Mucosa of descending colon (tissue), 3 donors: ENCODE data around the gene ARHGAP6. TPM values are rescaled to one million over a fixed set of nuclear protein-coding genes. Genes with fewer than 3 reads are reported as not detected.

Source experiments
- ATAC-seq: fragments of 200-7000 bp; cut with Tn5 transposase; one replicate; pipeline ENCODE4 v1.9.1; 2020; ENCODE audit warnings: mild to moderate bottlenecking, moderate library complexity
- DNase-seq, 3 donors: peaks; one replicate each; pipeline ENCODE4 v3.0.0-alpha.2; 2020
- H3K36me3 ChIP-seq: fragments of 200-600 bp; one replicate; pipeline ENCODE4 v1.8.0; 2021; ENCODE audit warnings: low read depth, mild to moderate bottlenecking
- H3K4me1 ChIP-seq: fragments of 200-600 bp; one replicate; pipeline ENCODE4 v1.8.0; 2021; ENCODE audit warnings: low read depth, mild to moderate bottlenecking
- H3K4me3 ChIP-seq: fragments of 200-600 bp; one replicate; pipeline ENCODE4 v1.8.0; 2021; ENCODE audit warnings: mild to moderate bottlenecking
- H3K9me3 ChIP-seq: fragments of 200-600 bp; one replicate; pipeline ENCODE4 v1.8.0; 2021; ENCODE audit warnings: mild to moderate bottlenecking
- intact Hi-C, 2 donors: fragments of 100-400 bp; cut with DNase I in 1 of 2; cut with micrococcal nuclease in 1 of 2; formaldehyde crosslinking; loops; one replicate each; pipeline versions ENCODE4 v1.11.0 to v1.11.1; 2022; cut with DNase I, micrococcal nuclease
- total RNA-seq, 3 donors: library from RNA; stranded (reverse); fragmentation: NEBNext Ultra II Directional in 2 of 3; extraction: Animal tissue kit (Norgen Biotek cat#: 25700) in 2 of 3; gene quantifications; one replicate each; pipeline versions ENCODE4 v1.2.1 to v1.2.4, GENCODE V29; 2021 to 2023
- TF ChIP-seq, protein P1 (sequence below): fragments of 200-600 bp; IDR thresholded peaks from one replicate; pipeline ENCODE4 v1.8.0; 2022; ENCODE audit warnings: antibody characterized with exemption, mild to moderate bottlenecking
- donor health status: DM: no; HTN: no; CAD: no; lungs with moderate emphysema.
- donor health status: DM: no; HTN: no; CAD: no.
- donor health status: DM: no; HTN: yes; CAD: no.

ARHGAP6 gene
- total RNA-seq, 3 donors from 2014 or later = 2.2 to 41.5 (median 4.4) TPM

- no peaks in the 10 kb centered on the region for H3K36me3 ChIP-seq
- DNase-seq = no peak
- H3K4me1 ChIP-seq = no peaks in the 10 kb centered on the region
- ATAC-seq = no peak
- no peak overlapping the region for H3K4me3 ChIP-seq
- no peaks in the 10 kb centered on the region for H3K9me3 ChIP-seq
- TF ChIP-seq, protein P1, sequence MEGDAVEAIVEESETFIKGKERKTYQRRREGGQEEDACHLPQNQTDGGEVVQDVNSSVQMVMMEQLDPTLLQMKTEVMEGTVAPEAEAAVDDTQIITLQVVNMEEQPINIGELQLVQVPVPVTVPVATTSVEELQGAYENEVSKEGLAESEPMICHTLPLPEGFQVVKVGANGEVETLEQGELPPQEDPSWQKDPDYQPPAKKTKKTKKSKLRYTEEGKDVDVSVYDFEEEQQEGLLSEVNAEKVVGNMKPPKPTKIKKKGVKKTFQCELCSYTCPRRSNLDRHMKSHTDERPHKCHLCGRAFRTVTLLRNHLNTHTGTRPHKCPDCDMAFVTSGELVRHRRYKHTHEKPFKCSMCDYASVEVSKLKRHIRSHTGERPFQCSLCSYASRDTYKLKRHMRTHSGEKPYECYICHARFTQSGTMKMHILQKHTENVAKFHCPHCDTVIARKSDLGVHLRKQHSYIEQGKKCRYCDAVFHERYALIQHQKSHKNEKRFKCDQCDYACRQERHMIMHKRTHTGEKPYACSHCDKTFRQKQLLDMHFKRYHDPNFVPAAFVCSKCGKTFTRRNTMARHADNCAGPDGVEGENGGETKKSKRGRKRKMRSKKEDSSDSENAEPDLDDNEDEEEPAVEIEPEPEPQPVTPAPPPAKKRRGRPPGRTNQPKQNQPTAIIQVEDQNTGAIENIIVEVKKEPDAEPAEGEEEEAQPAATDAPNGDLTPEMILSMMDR = no peak
- intact Hi-C loops = no loop called here
Observed at GRCh38 chrX:11478911-11479310, 186.8 kb downstream of the ARHGAP6 start.

DNA sequence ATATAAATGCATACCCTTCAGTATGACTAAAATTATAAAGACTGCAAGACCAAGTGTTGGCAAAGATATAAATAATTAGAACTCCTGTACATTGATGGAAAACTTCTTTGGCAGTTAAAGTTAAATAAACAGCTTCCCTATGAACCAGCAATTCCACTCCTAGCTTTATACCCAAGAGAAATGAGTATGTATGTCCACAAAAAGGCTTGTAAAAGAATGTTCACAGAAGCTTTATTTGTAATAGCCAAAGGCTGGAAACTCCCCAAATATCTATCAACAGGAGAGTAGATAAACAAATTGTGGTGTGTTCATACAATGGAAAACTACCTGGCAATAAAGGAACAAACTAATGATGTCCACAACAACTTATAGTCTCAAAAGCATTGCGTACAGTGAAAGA, 187.7 kb downstream of the ARHGAP6 start:
- Histone ChIP-seq H3K4me1 (no peaks in the 10 kb centered on the region), H3K9me3 (no peaks in the 10 kb centered on the region), H3K4me3 (no peak overlapping the region), H3K36me3 (no peaks in the 10 kb centered on the region)
- intact Hi-C loops = no loop called here
- no peak for ATAC-seq
- TF ChIP-seq, protein P1 = no peak
- DNase-seq = no peak

- no peaks in the 10 kb centered on the region for H3K36me3 ChIP-seq
- TF ChIP-seq, protein P1 = no peak
Observed at GRCh38 chrX:11474576-11474975, 191.1 kb downstream of the ARHGAP6 start.

DNA sequence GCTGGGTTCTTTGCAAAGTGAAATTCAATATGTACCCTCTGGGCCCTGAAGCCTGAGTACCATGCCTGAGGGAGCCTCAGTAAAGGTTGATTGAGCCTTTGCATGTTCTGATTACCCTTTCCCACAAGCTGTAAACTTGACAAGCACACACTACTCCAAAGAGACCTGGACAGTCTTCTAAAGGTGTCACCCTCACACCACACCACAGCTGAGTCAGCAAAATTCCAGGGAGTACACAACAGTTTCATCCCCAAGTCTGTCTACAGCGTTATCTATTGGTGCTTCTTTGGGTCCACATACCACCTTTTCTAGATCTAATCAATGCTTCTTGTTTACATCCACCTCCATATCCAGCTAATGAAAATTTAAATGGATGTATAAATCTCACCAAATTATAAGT, 191.7 kb downstream of the ARHGAP6 start:
- Histone ChIP-seq H3K4me1 (no peaks in the 10 kb centered on the region), H3K9me3 (no peaks in the 10 kb centered on the region), H3K36me3 (no peaks in the 10 kb centered on the region), H3K4me3 (no peak overlapping the region)
- TF ChIP-seq, protein P1 = no peak
- no peak for DNase-seq
- intact Hi-C loops = no loop called here
- ATAC-seq = no peak

More at GRCh38 chrX:11474576-11474975, 191.1 kb downstream of the ARHGAP6 start:
- Histone ChIP-seq H3K4me3 (no peak overlapping the region), H3K4me1 (no peaks in the 10 kb centered on the region), H3K9me3 (no peaks in the 10 kb centered on the region)
- ATAC-seq (no peak), DNase-seq (no peak)
- intact Hi-C loops = no loop called here

GRCh38 chrX:11472879-11473278, 192.8 kb downstream of the ARHGAP6 start:
- Histone ChIP-seq H3K4me3 (no peak overlapping the region), H3K9me3 (no peaks in the 10 kb centered on the region), H3K36me3 (no peaks in the 10 kb centered on the region), H3K4me1 (no peaks in the 10 kb centered on the region)
- TF ChIP-seq, protein P1 = no peak
- no peak for DNase-seq
- intact Hi-C loops = no loop called here
- no peak for ATAC-seq

DNA sequence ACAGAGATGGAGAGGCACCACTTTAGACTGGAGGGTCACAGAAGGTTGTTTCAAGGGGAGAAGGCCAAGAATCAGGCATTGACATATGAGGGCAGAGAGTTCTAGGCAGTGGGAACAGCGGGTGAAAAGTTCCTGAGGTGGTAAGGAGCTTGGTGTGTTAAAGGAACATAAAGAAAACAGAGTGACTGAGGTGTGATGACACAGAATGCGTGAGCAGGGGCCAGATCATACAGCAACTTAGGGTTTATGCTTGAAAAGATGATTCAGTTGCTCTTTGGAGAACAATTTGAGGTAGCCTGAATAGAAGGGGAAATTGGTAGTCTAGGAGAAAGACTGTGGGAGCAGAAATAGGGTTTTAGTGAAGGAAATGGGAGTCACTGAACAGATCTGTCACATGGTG, 193.3 kb downstream of the ARHGAP6 start:
- no peak overlapping the region for H3K4me3 ChIP-seq
- H3K9me3 ChIP-seq = no peaks in the 10 kb centered on the region
- no peaks in the 10 kb centered on the region for H3K36me3 ChIP-seq
- intact Hi-C loops = no loop called here
- TF ChIP-seq, protein P1 = no peak
- DNase-seq (no peak), ATAC-seq (no peak)
- no peaks in the 10 kb centered on the region for H3K4me1 ChIP-seq
